Measurements from ENCODE around the gene CEP89. TPM values are rescaled to one million over a fixed set of nuclear protein-coding genes. Genes with fewer than 3 reads are reported as not detected.

CEP89 gene
- total and polyA plus RNA-seq, 4 donors = 8.7 to 18.7 (median 14.0) TPM

DNA sequence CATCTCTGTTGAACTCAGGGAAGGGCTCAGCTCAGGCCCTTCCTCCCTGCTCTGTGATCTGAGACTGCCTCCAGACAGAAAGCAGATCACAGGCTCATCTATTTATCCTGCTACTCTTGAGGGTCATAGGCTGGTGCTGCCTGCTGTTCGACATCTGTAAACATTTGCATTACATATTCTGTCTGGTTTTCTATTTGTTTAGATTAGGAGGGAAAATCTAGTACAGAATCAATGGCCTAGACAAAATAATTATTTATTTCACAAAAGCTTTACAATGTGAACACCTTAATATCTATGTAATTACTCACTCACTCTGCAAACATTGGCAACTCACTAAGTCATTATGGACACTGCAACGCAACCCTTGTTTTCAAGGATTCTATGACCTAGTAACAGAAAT, 43.0 kb downstream of the CEP89 start:
- H3K9ac ChIP-seq (ENCODE audit: insufficient read depth in 1 of 2, low read length in 2 of 2) = no peak overlapping the region
- no peak overlapping the region for H3K27ac ChIP-seq (ENCODE audit: low read depth in 1 of 2, low read length in 1 of 2)
- H3K4me3 ChIP-seq = no peak overlapping the region
- H3K9me3 ChIP-seq (ENCODE audit: control insufficient read depth in 4 of 4, insufficient read depth in 3 of 4, low read length in 3 of 4) = peaks cover 0 to 3% (median 0%) of the 10 kb centered on the region in 4 donors
- TF ChIP-seq, protein P1, sequence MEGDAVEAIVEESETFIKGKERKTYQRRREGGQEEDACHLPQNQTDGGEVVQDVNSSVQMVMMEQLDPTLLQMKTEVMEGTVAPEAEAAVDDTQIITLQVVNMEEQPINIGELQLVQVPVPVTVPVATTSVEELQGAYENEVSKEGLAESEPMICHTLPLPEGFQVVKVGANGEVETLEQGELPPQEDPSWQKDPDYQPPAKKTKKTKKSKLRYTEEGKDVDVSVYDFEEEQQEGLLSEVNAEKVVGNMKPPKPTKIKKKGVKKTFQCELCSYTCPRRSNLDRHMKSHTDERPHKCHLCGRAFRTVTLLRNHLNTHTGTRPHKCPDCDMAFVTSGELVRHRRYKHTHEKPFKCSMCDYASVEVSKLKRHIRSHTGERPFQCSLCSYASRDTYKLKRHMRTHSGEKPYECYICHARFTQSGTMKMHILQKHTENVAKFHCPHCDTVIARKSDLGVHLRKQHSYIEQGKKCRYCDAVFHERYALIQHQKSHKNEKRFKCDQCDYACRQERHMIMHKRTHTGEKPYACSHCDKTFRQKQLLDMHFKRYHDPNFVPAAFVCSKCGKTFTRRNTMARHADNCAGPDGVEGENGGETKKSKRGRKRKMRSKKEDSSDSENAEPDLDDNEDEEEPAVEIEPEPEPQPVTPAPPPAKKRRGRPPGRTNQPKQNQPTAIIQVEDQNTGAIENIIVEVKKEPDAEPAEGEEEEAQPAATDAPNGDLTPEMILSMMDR (IDR thresholded peaks at IDR 0.05; ENCODE audit: control extremely low read depth, extremely low read depth) = no peak
- ATAC-seq (ENCODE audit: insufficient read depth, low FRiP score) = no peak
- no peaks in the 10 kb centered on the region for H3K4me1 ChIP-seq (ENCODE audit: control insufficient read depth in 5 of 5, insufficient read depth in 5 of 5, low read length in 5 of 5)
- DNase-seq = no peak
- H3K36me3 ChIP-seq (ENCODE audit: control insufficient read depth in 4 of 4, insufficient read depth in 4 of 4, low read length in 4 of 4) = peaks cover 20 to 48% (median 28%) of the 10 kb centered on the region in 4 donors
- H3K27me3 ChIP-seq (ENCODE audit: control insufficient read depth in 3 of 3, insufficient read depth in 3 of 3, low read length in 2 of 3) = no peaks in the 10 kb centered on the region
- 91 to 97% methylated on average over 2 of the region's 2 CpGs for WGBS, 2 donors

DNA sequence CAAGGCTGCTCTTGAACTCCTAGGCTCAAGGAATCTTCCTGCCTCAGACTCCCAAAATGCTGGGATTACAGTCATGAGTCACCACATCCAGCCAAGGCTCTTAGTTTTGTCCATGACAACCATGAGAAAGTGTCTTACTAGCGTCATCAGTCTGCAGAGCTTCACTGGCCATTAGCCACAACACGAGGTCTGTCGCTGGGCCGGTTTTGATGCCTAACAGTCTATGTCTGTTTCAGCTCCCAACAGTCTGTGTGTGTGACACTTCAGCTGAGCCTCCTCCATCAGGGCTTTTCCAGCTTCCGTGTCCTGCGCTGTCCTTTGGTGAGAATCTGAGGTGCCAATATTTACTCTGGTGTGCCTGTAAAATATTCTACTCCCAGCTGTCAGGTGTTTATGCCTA, 47.6 kb downstream of the CEP89 start:
- Histone ChIP-seq H3K27me3 (ENCODE audit: control insufficient read depth in 3 of 3, insufficient read depth in 3 of 3, low read length in 2 of 3) (no peaks in the 10 kb centered on the region), H3K9me3 (ENCODE audit: control insufficient read depth in 4 of 4, insufficient read depth in 3 of 4, low read length in 3 of 4) (peaks cover 0 to 3% (median 0%) of the 10 kb centered on the region in 4 donors), H3K4me3 (no peak overlapping the region), H3K36me3 (ENCODE audit: control insufficient read depth in 4 of 4, insufficient read depth in 4 of 4, low read length in 4 of 4) (peaks cover 21 to 45% (median 25%) of the 10 kb centered on the region in 4 donors), H3K4me1 (ENCODE audit: control insufficient read depth in 5 of 5, insufficient read depth in 5 of 5, low read length in 5 of 5) (no peaks in the 10 kb centered on the region), H3K9ac (ENCODE audit: insufficient read depth in 1 of 2, low read length in 2 of 2) (no peak overlapping the region), H3K27ac (ENCODE audit: low read depth in 1 of 2, low read length in 1 of 2) (no peak overlapping the region)
- DNase-seq = no peak
- TF ChIP-seq, protein P1 (IDR thresholded peaks at IDR 0.05; ENCODE audit: control extremely low read depth, extremely low read depth) = no peak
- no peak for ATAC-seq (ENCODE audit: insufficient read depth, low FRiP score)
- 97 to 98% methylated on average over 6 of the region's 6 CpGs for WGBS, 2 donors

DNA sequence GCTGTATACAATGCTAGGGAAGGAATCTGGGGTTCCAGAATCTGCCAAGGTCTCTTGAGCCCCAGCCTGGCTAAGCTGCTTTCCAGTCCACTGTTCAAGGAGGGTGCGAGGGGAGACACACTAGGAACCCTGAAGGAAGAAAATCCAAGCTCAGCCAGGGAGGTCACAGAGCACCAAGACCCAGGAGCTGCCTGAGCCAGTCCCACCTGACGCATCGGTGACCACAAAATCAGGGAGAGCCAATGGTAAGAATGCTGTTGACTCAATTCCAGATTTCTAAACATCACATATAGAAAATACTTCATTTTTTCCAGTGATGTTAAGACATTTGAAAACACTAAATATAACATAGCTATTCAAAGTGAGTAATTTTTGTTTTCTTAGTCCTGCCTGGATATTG, 50.1 kb downstream of the CEP89 start:
- TF ChIP-seq, protein P1 (IDR thresholded peaks at IDR 0.05; ENCODE audit: control extremely low read depth, extremely low read depth) = no peak
- no peaks in the 10 kb centered on the region for H3K27me3 ChIP-seq (ENCODE audit: control insufficient read depth in 3 of 3, insufficient read depth in 3 of 3, low read length in 2 of 3)
- no peak overlapping the region for H3K27ac ChIP-seq (ENCODE audit: low read depth in 1 of 2, low read length in 1 of 2)
- 96% methylated on average over 3 of the region's 3 CpGs for WGBS, 2 donors
- H3K9me3 ChIP-seq (ENCODE audit: control insufficient read depth in 4 of 4, insufficient read depth in 3 of 4, low read length in 3 of 4) = no peaks in the 10 kb centered on the region
- no peak for ATAC-seq (ENCODE audit: insufficient read depth, low FRiP score)
- no peak overlapping the region for H3K4me3 ChIP-seq
- no peaks in the 10 kb centered on the region for H3K4me1 ChIP-seq (ENCODE audit: control insufficient read depth in 5 of 5, insufficient read depth in 5 of 5, low read length in 5 of 5)
- H3K9ac ChIP-seq (ENCODE audit: insufficient read depth in 1 of 2, low read length in 2 of 2) = no peak overlapping the region
- no peak for DNase-seq
- peaks cover 18 to 42% (median 28%) of the 10 kb centered on the region in 4 donors for H3K36me3 ChIP-seq (ENCODE audit: control insufficient read depth in 4 of 4, insufficient read depth in 4 of 4, low read length in 4 of 4)

DNA sequence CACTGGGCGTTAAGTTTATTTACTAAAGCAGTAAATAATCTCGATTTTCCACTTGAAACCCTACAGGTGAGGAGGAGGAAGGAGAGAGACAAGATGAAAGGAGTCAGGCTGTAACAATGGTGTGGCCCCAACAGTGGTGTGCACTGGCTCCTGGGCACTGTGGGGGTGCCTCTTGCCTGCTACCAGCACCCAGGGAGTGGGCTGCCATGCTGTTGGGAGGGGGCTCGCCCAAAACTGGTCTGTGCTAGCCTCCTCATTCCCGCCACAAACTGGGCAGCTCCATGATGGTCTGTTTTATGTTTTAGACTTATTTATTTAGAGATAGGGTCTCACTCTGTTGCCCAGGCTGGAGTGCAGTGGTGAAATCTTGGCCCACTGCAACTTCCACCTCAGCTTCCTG, 52.4 kb downstream of the CEP89 start:
- Histone ChIP-seq H3K4me3 (no peak overlapping the region), H3K9me3 (ENCODE audit: control insufficient read depth in 4 of 4, insufficient read depth in 3 of 4, low read length in 3 of 4) (no peaks in the 10 kb centered on the region), H3K27ac (ENCODE audit: low read depth in 1 of 2, low read length in 1 of 2) (no peak overlapping the region), H3K36me3 (ENCODE audit: control insufficient read depth in 4 of 4, insufficient read depth in 4 of 4, low read length in 4 of 4) (peaks cover 18 to 35% (median 28%) of the 10 kb centered on the region in 4 donors), H3K27me3 (ENCODE audit: control insufficient read depth in 3 of 3, insufficient read depth in 3 of 3, low read length in 2 of 3) (no peaks in the 10 kb centered on the region), H3K4me1 (ENCODE audit: control insufficient read depth in 5 of 5, insufficient read depth in 5 of 5, low read length in 5 of 5) (no peaks in the 10 kb centered on the region), H3K9ac (ENCODE audit: insufficient read depth in 1 of 2, low read length in 2 of 2) (no peak overlapping the region)
- no peak for ATAC-seq (ENCODE audit: insufficient read depth, low FRiP score)
- 93 to 95% methylated on average over 4 of the region's 4 CpGs for WGBS, 2 donors
- DNase-seq = no peak
- TF ChIP-seq, protein P1 (IDR thresholded peaks at IDR 0.05; ENCODE audit: control extremely low read depth, extremely low read depth) = no peak

All from lung (tissue), 12 donors.